Prostate gland (tissue), 2 donors: ENCODE data around the gene ADGB. TPM values are rescaled to one million over a fixed set of nuclear protein-coding genes. Genes with fewer than 3 reads are reported as not detected.

Experiments used
- DNase-seq: peaks from one replicate; pipeline ENCODE4 v3.0.0-alpha.2; 2019; ENCODE audit warnings: low spot score
- H3K27ac ChIP-seq, 2 donors: fragments of 200-600 bp; sonication (generic); 2 replicates each; pipeline ENCODE4 v1.5.1; 2017 to 2019
- H3K27me3 ChIP-seq: fragments of 200-600 bp; sonication (generic); replicated peaks from 2 replicates; pipeline ENCODE4 v1.5.1; 2019; ENCODE audit not compliant: insufficient read depth
- H3K36me3 ChIP-seq, 2 donors: fragments of 200-600 bp; sonication (generic); 1 replicate in 1 of 2; 2 replicates in 1 of 2; pipeline versions ENCODE4 v1.5.1 to v1.8.1; 2017 to 2019
- H3K4me1 ChIP-seq: fragments of 200-600 bp; sonication (generic); replicated peaks from 2 replicates; pipeline ENCODE4 v1.5.1; 2019
- H3K4me3 ChIP-seq, 2 donors: fragments of 200-600 bp; sonication (generic); 2 replicates each; pipeline ENCODE4 v1.5.1; 2017 to 2019
- H3K9me3 ChIP-seq: fragments of 200-600 bp; sonication (generic); 2 replicates; pipeline ENCODE4 v1.5.1; 2017
- POLR2A ChIP-seq: fragments of 450-650 bp; IDR thresholded peaks from one replicate; pipeline ENCODE4 v1.6.1; 2016; ENCODE audit warnings: antibody characterized with exemption, mild to moderate bottlenecking
- POLR2AphosphoS5 ChIP-seq: sonication (generic); formaldehyde crosslinking; IDR thresholded peaks from one replicate; pipeline ENCODE4 v1.6.1; 2017; ENCODE audit warnings: antibody characterized with exemption
- WGBS: methylation state at CpG from one replicate; pipeline ENCODE4 v1.1.5; 2018; 5-methylcytosine and 5-hydroxymethylcytosine counted together
- intact Hi-C: fragments of 100-400 bp; cut with DNase I; formaldehyde crosslinking; loops from one replicate; pipeline ENCODE4 v1.14.2; 2022
- total RNA-seq, 2 donors: library from RNA; depleted of rRNA; stranded (reverse); fragments of >200 nt; gene quantifications; one replicate each; pipeline ENCODE4 v1.1.0, GENCODE V29; 2016
- TF ChIP-seq, protein P1 (sequence below), 4 experiments: fragments of 200-600 bp in 2 of 4; fragments of 450-650 bp in 2 of 4; sonication (generic) in 2 of 4; IDR thresholded peaks; 1 replicate in 3 of 4; 2 replicates in 1 of 4; pipeline ENCODE4 v1.5.1; 2016 to 2019; ENCODE audit warnings: antibody characterized with exemption in 4 of 4, mild to moderate bottlenecking in 2 of 4, moderate library complexity in 2 of 4

Gene ADGB
- total RNA-seq, 2 donors from 2014 or later = 8.1 TPM; not detected in 1

DNA sequence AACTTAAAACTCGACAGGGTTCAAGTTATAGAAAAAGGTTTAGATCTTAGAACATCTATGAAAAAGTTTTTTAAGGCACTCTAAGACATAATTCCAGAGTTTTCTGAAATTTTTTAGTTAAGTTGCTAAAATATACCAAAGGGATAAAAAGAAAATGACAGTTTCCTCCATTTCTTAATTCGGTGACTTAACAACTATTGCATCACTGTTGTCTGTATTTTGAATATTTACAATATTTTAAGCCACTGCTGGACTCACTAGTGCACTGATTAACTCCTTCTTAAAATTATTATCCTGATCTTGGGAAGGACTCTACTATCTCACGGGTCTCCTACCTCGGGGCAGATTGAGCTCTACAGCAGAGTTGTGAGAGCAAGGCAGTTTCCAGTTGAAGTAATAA is 91.0 kb downstream of the ADGB start:
- intact Hi-C loops = no loop called here
- no peak for DNase-seq

GRCh38 chr6:146693342-146693741 is 94.6 kb downstream of the ADGB start:
- Histone ChIP-seq H3K36me3 (no peaks in the 10 kb centered on the region), H3K27ac (no peak overlapping the region), H3K4me1 (no peaks in the 10 kb centered on the region), H3K27me3 (no peaks in the 10 kb centered on the region), H3K9me3 (no peaks in the 10 kb centered on the region), H3K4me3 (no peak overlapping the region)
- intact Hi-C loops = no loop called here
- WGBS = 84% methylated on average over 4 of the region's 4 CpGs
- TF ChIP-seq POLR2AphosphoS5 = no peak
- TF ChIP-seq, protein P1, sequence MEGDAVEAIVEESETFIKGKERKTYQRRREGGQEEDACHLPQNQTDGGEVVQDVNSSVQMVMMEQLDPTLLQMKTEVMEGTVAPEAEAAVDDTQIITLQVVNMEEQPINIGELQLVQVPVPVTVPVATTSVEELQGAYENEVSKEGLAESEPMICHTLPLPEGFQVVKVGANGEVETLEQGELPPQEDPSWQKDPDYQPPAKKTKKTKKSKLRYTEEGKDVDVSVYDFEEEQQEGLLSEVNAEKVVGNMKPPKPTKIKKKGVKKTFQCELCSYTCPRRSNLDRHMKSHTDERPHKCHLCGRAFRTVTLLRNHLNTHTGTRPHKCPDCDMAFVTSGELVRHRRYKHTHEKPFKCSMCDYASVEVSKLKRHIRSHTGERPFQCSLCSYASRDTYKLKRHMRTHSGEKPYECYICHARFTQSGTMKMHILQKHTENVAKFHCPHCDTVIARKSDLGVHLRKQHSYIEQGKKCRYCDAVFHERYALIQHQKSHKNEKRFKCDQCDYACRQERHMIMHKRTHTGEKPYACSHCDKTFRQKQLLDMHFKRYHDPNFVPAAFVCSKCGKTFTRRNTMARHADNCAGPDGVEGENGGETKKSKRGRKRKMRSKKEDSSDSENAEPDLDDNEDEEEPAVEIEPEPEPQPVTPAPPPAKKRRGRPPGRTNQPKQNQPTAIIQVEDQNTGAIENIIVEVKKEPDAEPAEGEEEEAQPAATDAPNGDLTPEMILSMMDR (IDR thresholded peaks at IDR 0.05) = no peak
- TF ChIP-seq POLR2A = no peak
- DNase-seq = no peak

More for the DNA sequence above, 91.0 kb downstream of the ADGB start:
- TF ChIP-seq POLR2AphosphoS5 (no peak), POLR2A (no peak)
- TF ChIP-seq, protein P1 (IDR thresholded peaks at IDR 0.05) = no peak
- H3K4me3 ChIP-seq = no peak overlapping the region
- no peaks in the 10 kb centered on the region for H3K36me3 ChIP-seq
- WGBS = 88% methylated on average over 4 of the region's 4 CpGs
- H3K9me3 ChIP-seq = no peaks in the 10 kb centered on the region
- no peaks in the 10 kb centered on the region for H3K4me1 ChIP-seq
- no peak overlapping the region for H3K27ac ChIP-seq
- no peaks in the 10 kb centered on the region for H3K27me3 ChIP-seq

GRCh38 chr6:146697921-146698320 is 99.1 kb downstream of the ADGB start:
- TF ChIP-seq POLR2AphosphoS5 (no peak), POLR2A (no peak)
- TF ChIP-seq, protein P1 (IDR thresholded peaks at IDR 0.05) = no peak
- WGBS = 88% methylated on average over 2 of the region's 2 CpGs
- Histone ChIP-seq H3K4me1 (no peaks in the 10 kb centered on the region), H3K4me3 (no peak overlapping the region), H3K9me3 (no peaks in the 10 kb centered on the region), H3K27ac (no peak overlapping the region), H3K27me3 (no peaks in the 10 kb centered on the region), H3K36me3 (no peaks in the 10 kb centered on the region)
- DNase-seq = no peak
- intact Hi-C loops = loop anchor here (5.0 kb wide), 1 partner anchor 766 kb away; no protein-coding TSS in a partner anchor

DNA sequence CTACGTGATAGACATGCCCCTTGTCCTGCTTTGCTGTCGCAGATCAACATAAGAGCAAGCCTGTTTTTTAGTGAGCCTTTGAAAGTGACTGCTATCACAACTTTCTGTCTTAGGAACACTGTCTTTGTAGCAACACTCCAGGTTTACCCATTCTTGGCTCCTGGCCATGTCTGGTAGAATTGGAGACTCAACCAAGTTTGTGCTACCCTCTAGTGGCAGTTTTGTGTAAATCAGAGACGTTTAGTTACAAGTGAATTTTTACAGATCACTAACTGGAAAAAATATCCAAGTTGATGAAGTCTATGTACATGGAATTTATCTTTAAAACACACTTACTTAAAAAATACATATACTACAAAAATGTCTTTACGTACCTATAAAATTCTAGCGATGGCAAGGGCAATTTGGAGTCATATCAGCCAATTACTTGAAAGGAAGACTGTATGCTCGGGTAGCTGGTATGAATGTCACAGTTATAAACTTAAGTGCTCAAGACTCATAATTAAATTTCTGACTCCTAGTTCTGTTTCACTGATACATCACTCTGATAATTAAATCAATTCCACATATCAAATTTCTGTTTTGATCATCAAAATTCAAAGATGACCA is 101.4 kb downstream of the ADGB start:
- H3K27me3 ChIP-seq = no peaks in the 10 kb centered on the region
- no peak overlapping the region for H3K4me3 ChIP-seq
- no peaks in the 10 kb centered on the region for H3K4me1 ChIP-seq
- no peaks in the 10 kb centered on the region for H3K9me3 ChIP-seq
- intact Hi-C loops = loop anchor here (2.0 kb wide), 1 partner anchor 157 kb away; the partner anchor contains the start of gene RAB32
- WGBS = 20% methylated on average over 6 of the region's 6 CpGs
- H3K36me3 ChIP-seq = no peaks in the 10 kb centered on the region
- no peak overlapping the region for H3K27ac ChIP-seq
- peak; percentile 82 for DNase-seq
- TF ChIP-seq, protein P1 (IDR thresholded peaks at IDR 0.05) = peak; percentile 40 to 73 (median 68)
- no peak for TF ChIP-seq POLR2A
- peak; percentile 40 for TF ChIP-seq POLR2AphosphoS5

- Histone ChIP-seq H3K9me3 (no peaks in the 10 kb centered on the region), H3K27me3 (no peaks in the 10 kb centered on the region), H3K4me3 (no peak overlapping the region), H3K27ac (no peak overlapping the region), H3K4me1 (no peaks in the 10 kb centered on the region), H3K36me3 (no peaks in the 10 kb centered on the region)
- intact Hi-C loops = loop anchor here (2.0 kb wide), 1 partner anchor 159 kb away; the partner anchor contains the start of gene RAB32
- 68% methylated on average over 2 of the region's 2 CpGs for WGBS
- DNase-seq = no peak
- TF ChIP-seq POLR2A (no peak), POLR2AphosphoS5 (no peak)
- TF ChIP-seq, protein P1 (IDR thresholded peaks at IDR 0.05) = no peak
Measured at GRCh38 chr6:146701632-146702031, 102.9 kb downstream of the ADGB start.
